HG02610 (cell line): Measurements from ENCODE around the gene PCMT1.
A peak's percentile ranks its signal among the peaks of the same experiment; 100 is the strongest.
"Not testable (repeated sequence)": the region's sequence is repeated elsewhere in the genome, so short reads cannot be mapped to it uniquely, and the experiment has no call there.

Experiments used
- ATAC-seq: cut with Tn5 transposase; IDR thresholded peaks from one replicate; pipeline ENCODE4 v1.9.1; 2021; ENCODE audit warnings: mild to moderate bottlenecking, moderate library complexity; ENCODE audit not compliant: unreplicated experiment

The PCMT1 gene

GRCh38 chr6:149749594-149750135, at the start of gene PCMT1:
TSS of gene PCMT1 (plus strand) at chr6:149749741. CDS start at chr6:149749902, 161 bp downstream.
- ATAC-seq, result peak; percentile 87

- no peak for ATAC-seq
Observed at GRCh38 chr6:149701714-149702113, 47.8 kb upstream of the PCMT1 start.

GRCh38 chr6:149711711-149712110, 37.8 kb upstream of the PCMT1 start:
- no peak for ATAC-seq

GRCh38 chr6:149714442-149714841, 35.1 kb upstream of the PCMT1 start:
- ATAC-seq, result no peak

GRCh38 chr6:149716181-149716963, 33.2 kb upstream of the PCMT1 start:
- ATAC-seq, result no peak

GRCh38 chr6:149717255-149717587, 32.3 kb upstream of the PCMT1 start:
- ATAC-seq, result no peak

- peak; percentile 85 for ATAC-seq
Observed at GRCh38 chr6:149717588-149718458, 31.7 kb upstream of the PCMT1 start, which contains the start of gene LATS1. TSS of gene LATS1 (minus strand) at chr6:149718101. CDS start at chr6:149702126, 15,975 bp downstream.

GRCh38 chr6:149719531-149719930, 30.0 kb upstream of the PCMT1 start:
- ATAC-seq, result no peak

- no peak for ATAC-seq
Observed at GRCh38 chr6:149723262-149723661, 26.3 kb upstream of the PCMT1 start.

- peak; percentile 59 for ATAC-seq
Observed at GRCh38 chr6:149723771-149724417, 25.6 kb upstream of the PCMT1 start.

GRCh38 chr6:149725785-149726184, 23.8 kb upstream of the PCMT1 start:
- no peak for ATAC-seq

GRCh38 chr6:149727793-149728498, 21.6 kb upstream of the PCMT1 start:
- no peak for ATAC-seq

GRCh38 chr6:149728499-149729234, 20.9 kb upstream of the PCMT1 start:
- ATAC-seq, result no peak

- ATAC-seq, result no peak
Observed at GRCh38 chr6:149729824-149730223, 19.7 kb upstream of the PCMT1 start.

- ATAC-seq, result no peak
Observed at GRCh38 chr6:149733089-149733720, 16.3 kb upstream of the PCMT1 start.

- ATAC-seq, result no peak
Observed at GRCh38 chr6:149734915-149735314, 14.6 kb upstream of the PCMT1 start.

GRCh38 chr6:149745252-149745651, 4.3 kb upstream of the PCMT1 start:
- ATAC-seq, result not testable (repeated sequence)

- ATAC-seq, result peak; percentile 47
Observed at GRCh38 chr6:149746147-149746946, 3.2 kb upstream of the PCMT1 start, which contains the start of gene NUP43. TSS of gene NUP43 (minus strand) at chr6:149746529. CDS start at chr6:149746495, 34 bp downstream.
